HEK293 (cell line): ENCODE data around the gene CCDC51.

ENCODE experiments used
- CTCF ChIA-PET: fragments of 350-600 bp; formaldehyde crosslinking; extraction: SDS; loops from one replicate; lab custom pipeline; 2021; ENCODE audit warnings: antibody characterized with exemption; lab: Yijun Ruan, JAX
- POLR2A ChIA-PET: fragments of 300-600 bp; formaldehyde crosslinking; extraction: SDS; loops from one replicate; lab custom pipeline; 2020; ENCODE audit warnings: antibody characterized with exemption, inconsistent platforms; lab: Yijun Ruan, JAX
- H3K27ac ChIP-seq: fragments of 200-500 bp; sonication (Bioruptor generic); 2 replicates; pipeline ENCODE4 v1.5.1; 2014; ENCODE audit warnings: low read depth, low read length, control low read depth, inconsistent platforms; ENCODE audit errors: extremely low read depth
- H3K36me3 ChIP-seq, 2 experiments: fragments of 200-500 bp in 1 of 2; sonication (Bioruptor generic) in 1 of 2; 1 replicate in 1 of 2; 2 replicates in 1 of 2; pipeline ENCODE4 v1.5.1; 2014 to 2017; ENCODE audit warnings: inconsistent platforms in 2 of 2, low read length in 2 of 2; ENCODE audit not compliant: control insufficient read depth in 2 of 2, insufficient read depth in 1 of 2
- H3K4me1 ChIP-seq: fragments of 200-500 bp; sonication (Bioruptor generic); 2 replicates; pipeline ENCODE4 v1.5.1; 2014; ENCODE audit warnings: mild to moderate bottlenecking, low read length, inconsistent platforms; ENCODE audit not compliant: control insufficient read depth, insufficient read depth
- H3K4me3 ChIP-seq: 2 replicates; pipeline ENCODE4 v1.5.1; 2011; ENCODE audit warnings: low read depth, mild to moderate bottlenecking, control low read depth, low read length, moderate library complexity
- H3K9me3 ChIP-seq: fragments of 200-500 bp; sonication (Bioruptor generic); 2 replicates; pipeline ENCODE4 v1.5.1; 2014; ENCODE audit warnings: low read depth, low read length, inconsistent platforms; ENCODE audit not compliant: control insufficient read depth, insufficient read depth
- EGR2 ChIP-seq: fragments of 450-650 bp; formaldehyde crosslinking; IDR thresholded peaks from 2 replicates; pipeline ENCODE4 v1.5.1; 2016; ENCODE audit warnings: low read depth, missing biosample characterization, missing genetic modification characterization
- GLIS1 ChIP-seq: fragments of 450-650 bp; formaldehyde crosslinking; IDR thresholded peaks from 2 replicates; pipeline ENCODE4 v1.5.1; 2016; ENCODE audit warnings: missing biosample characterization, missing genetic modification characterization
- PRDM1 ChIP-seq: fragments of 450-650 bp; formaldehyde crosslinking; IDR thresholded peaks from 2 replicates; pipeline ENCODE4; 2016; ENCODE audit warnings: missing biosample characterization, missing genetic modification characterization
- SCRT1 ChIP-seq: fragments of 450-650 bp; formaldehyde crosslinking; IDR thresholded peaks from 2 replicates; pipeline ENCODE4 v1.5.1; 2016; ENCODE audit warnings: missing biosample characterization, missing genetic modification characterization, borderline replicate concordance
- SCRT2 ChIP-seq: fragments of 450-650 bp; formaldehyde crosslinking; IDR thresholded peaks from 2 replicates; pipeline ENCODE4 v1.5.1; 2016; ENCODE audit warnings: missing biosample characterization, missing genetic modification characterization
- SP7 ChIP-seq: fragments of 450-650 bp; formaldehyde crosslinking; IDR thresholded peaks from 2 replicates; pipeline ENCODE4 v1.5.1; 2016; ENCODE audit warnings: missing biosample characterization, missing genetic modification characterization
- ZBTB10 ChIP-seq: fragments of 450-650 bp; formaldehyde crosslinking; IDR thresholded peaks from 2 replicates; pipeline ENCODE4 v1.5.1; 2016; ENCODE audit warnings: missing biosample characterization, missing genetic modification characterization
- ZFHX2 ChIP-seq: fragments of 450-650 bp; formaldehyde crosslinking; conservative IDR thresholded peaks from 2 replicates; pipeline ENCODE4 v1.5.1; 2016; ENCODE audit warnings: missing biosample characterization, missing genetic modification characterization
- ZFP37 ChIP-seq: fragments of 450-650 bp; formaldehyde crosslinking; IDR thresholded peaks from 2 replicates; pipeline ENCODE4 v1.5.1; 2016; ENCODE audit warnings: missing biosample characterization, missing genetic modification characterization
- ZNF169 ChIP-seq: fragments of 450-650 bp; formaldehyde crosslinking; IDR thresholded peaks from 2 replicates; pipeline ENCODE4 v1.5.1; 2016; ENCODE audit warnings: missing biosample characterization, missing genetic modification characterization
- ZNF341 ChIP-seq: fragments of 450-650 bp; formaldehyde crosslinking; IDR thresholded peaks from 2 replicates; pipeline ENCODE4; 2016; ENCODE audit warnings: low read depth, missing biosample characterization, missing genetic modification characterization
- ZNF416 ChIP-seq: fragments of 450-650 bp; formaldehyde crosslinking; IDR thresholded peaks from 2 replicates; pipeline ENCODE4 v1.5.1; 2016; ENCODE audit warnings: missing biosample characterization, missing genetic modification characterization
- ZNF426 ChIP-seq: fragments of 450-650 bp; formaldehyde crosslinking; IDR thresholded peaks from 2 replicates; pipeline ENCODE4 v1.5.1; 2017; ENCODE audit warnings: missing biosample characterization, missing genetic modification characterization, mild to moderate bottlenecking, inconsistent platforms, moderate library complexity
- ZNF600 ChIP-seq: fragments of 450-650 bp; formaldehyde crosslinking; IDR thresholded peaks from 2 replicates; pipeline ENCODE4 v1.5.1; 2016; ENCODE audit warnings: missing biosample characterization, missing genetic modification characterization
- ZNF692 ChIP-seq: fragments of 450-650 bp; formaldehyde crosslinking; IDR thresholded peaks from 2 replicates; pipeline ENCODE4 v1.5.1; 2016; ENCODE audit warnings: missing biosample characterization, missing genetic modification characterization
- ZSCAN30 ChIP-seq: fragments of 450-650 bp; IDR thresholded peaks from 2 replicates; pipeline ENCODE4 v1.5.1; 2018; ENCODE audit warnings: missing biosample characterization, mild to moderate bottlenecking, missing genetic modification characterization, moderate library complexity

CCDC51 gene

GRCh38 chr3:48446425-48447193 lies 6.7 kb upstream of the CCDC51 start, which contains the start of gene ATRIP (continued):
- TF ChIP-seq ZBTB10 (no peak), ZSCAN30 (tag by site-specific recombination) (0 out of 2 replicates have a peak, but pooled peaks have one; percentile 23), ZNF692 (tag by site-specific recombination) (peak; percentile 53; the same call in 1 of the 2 replicates), ZFP37 (tag by site-specific recombination) (no peak), ZNF416 (tag by site-specific recombination) (no peak), ZNF169 (tag by site-specific recombination) (no peak), SP7 (tag by site-specific recombination) (peak; percentile 36; the same call in 1 of the 2 replicates)
- TF ChIP-seq, all 188 proteins: peak for 32

- peak overlapping the region; percentile 50; the same call in 1 of the 2 replicates for H3K27ac ChIP-seq
- H3K9me3 ChIP-seq = no peaks in the 10 kb centered on the region
- H3K4me3 ChIP-seq = peak overlapping the region; percentile 99
- ChIA-PET POLR2A (interaction anchor here (0.7 to 2.4 kb wide), 13 partner anchors 10 to 288 kb away, joined by 3 to 22 read pairs (median 4); partner anchors contain the start of genes IP6K2, PFKFB4 and ZNF589), CTCF (interaction anchor here (0.5 to 5.3 kb wide), 4 partner anchors 10 to 165 kb away, joined by 3 to 38 read pairs (median 4); no protein-coding TSS in a partner anchor)
- H3K4me1 ChIP-seq = no peaks in the 10 kb centered on the region; the same call in 1 of the 2 replicates
- peaks cover 14 to 44% of the 10 kb centered on the region in 2 experiments; a peak in 2 of 3 replicates for H3K36me3 ChIP-seq
- TF ChIP-seq ZNF600 (tag by site-specific recombination) = 0 out of 2 replicates have a peak, but pooled peaks have one; percentile 36
- TF ChIP-seq GLIS1 (tag by site-specific recombination) = no peak
- peak; percentile 61 for TF ChIP-seq ZFHX2 (tag by site-specific recombination)
- TF ChIP-seq EGR2 (tag by site-specific recombination) = peak; percentile 28; the same call in 1 of the 2 replicates
- TF ChIP-seq ZNF341 (tag by site-specific recombination) = peak; percentile 55
Measured at GRCh38 chr3:48446043-48446424, 6.1 kb upstream of the CCDC51 start.

- no peak overlapping the region for H3K27ac ChIP-seq
- H3K9me3 ChIP-seq = no peaks in the 10 kb centered on the region
- H3K4me1 ChIP-seq = no peaks in the 10 kb centered on the region; the same call in 1 of the 2 replicates
- ChIA-PET POLR2A (interaction anchor here (1.1 to 2.4 kb wide), 8 partner anchors 9 to 272 kb away, joined by 3 to 22 read pairs (median 4); partner anchors contain the start of genes IP6K2, PFKFB4 and ZNF589), CTCF (interaction anchor here (0.5 to 5.3 kb wide), 3 partner anchors 9 to 166 kb away, joined by 3 to 38 read pairs (median 4); no protein-coding TSS in a partner anchor)
- H3K36me3 ChIP-seq = peaks cover 14 to 38% of the 10 kb centered on the region in 2 experiments; a peak in 2 of 3 replicates
- peak overlapping the region; percentile 99; the same call in 1 of the 2 replicates for H3K4me3 ChIP-seq
- TF ChIP-seq PRDM1 (tag by site-specific recombination) (peak; percentile 30; the same call in 1 of the 2 replicates), ZNF426 (tag by site-specific recombination) (no peak), SCRT2 (tag by site-specific recombination) (peak; percentile 86), SCRT1 (tag by site-specific recombination) (peak; percentile 75)
Measured at GRCh38 chr3:48445277-48445882, 5.5 kb upstream of the CCDC51 start.
